Measurements from ENCODE around the gene NLK. TPM values are rescaled to one million over a fixed set of nuclear protein-coding genes. Genes with fewer than 3 reads are reported as not detected.

NLK gene
- total and polyA plus RNA-seq, 2 of the 4 experiments (the other 2 are of a cell fraction), result 15.3 to 23.3 TPM

- Histone ChIP-seq H2AK5ac (ENCODE audit: low read depth, low read length) (no peak overlapping the region), H3K27me3 (ENCODE audit: control insufficient read depth, insufficient read depth, low read length) (no peaks in the 10 kb centered on the region), H2BK5ac (ENCODE audit: low read depth, low read length, poor library complexity, severe bottlenecking) (no peak overlapping the region), H3K23ac (ENCODE audit: low read depth, low read length) (no peak overlapping the region), H4K91ac (ENCODE audit: insufficient read depth, low read depth, low read length) (no peak overlapping the region), H4K20me1 (ENCODE audit: insufficient read depth, low read length) (no peaks in the 10 kb centered on the region), H3K4me2 (ENCODE audit: low read depth, low read length) (no peak overlapping the region), H3K9me3 (ENCODE audit: control insufficient read depth, insufficient read depth, low read length) (no peaks in the 10 kb centered on the region), H3K56ac (ENCODE audit: extremely low read depth, insufficient read depth, low read length) (no peak overlapping the region), H2BK120ac (ENCODE audit: low read depth, low read length) (no peak overlapping the region), H3K27ac (ENCODE audit: insufficient read depth, low read length) (no peak overlapping the region), H3K9me1 (ENCODE audit: insufficient read depth, low read length) (no peaks in the 10 kb centered on the region), H4K5ac (ENCODE audit: low read depth, low read length) (no peak overlapping the region), H2BK20ac (ENCODE audit: low read depth, low read length) (0 out of 2 replicates have a peak overlapping the region, but pooled peaks have one; percentile 33), H3K9ac (ENCODE audit: low read depth, low read length) (no peak overlapping the region), H2AFZ (replicated peaks; ENCODE audit: low read length, poor library complexity) (no peak overlapping the region), H3K4ac (ENCODE audit: low read depth, low read length) (no peak overlapping the region), H2BK15ac (ENCODE audit: low read depth, low read length) (no peak overlapping the region), H2AK9ac (replicated peaks; ENCODE audit: low read depth, low read length, poor library complexity) (no peak overlapping the region), H3K18ac (ENCODE audit: low read depth, low read length) (no peak overlapping the region), H3K79me1 (ENCODE audit: low read depth in 1 of 2, low read length in 2 of 2) (0 out of 4 replicates have a peak, but pooled peaks cover 0 to 14% of the 10 kb centered on the region in 2 experiments), H3K4me1 (ENCODE audit: control insufficient read depth, insufficient read depth, low read length) (peaks cover 4% of the 10 kb centered on the region), H3K14ac (replicated peaks; ENCODE audit: low read depth, low read length) (no peak overlapping the region), H3K4me3 (ENCODE audit: insufficient read depth, low read depth, low read length) (no peak overlapping the region), H4K8ac (ENCODE audit: low read depth in 2 of 2, low read length in 2 of 2) (peak overlapping the region in 1 of 2 experiments; percentile 0; a peak in 1 of 4 replicates), H3K36me3 (ENCODE audit: control insufficient read depth, insufficient read depth, low read length) (peaks cover 4% of the 10 kb centered on the region; the same call in 1 of the 2 replicates)
- dilution Hi-C loops (cut with HindIII; ENCODE audit: low sequenced_read_pairs, unreplicated experiment), result no loop called here
- TF ChIP-seq NFE2L2 (IDR thresholded peaks at IDR 0.05; ENCODE audit: low read depth, low read length), result peak; percentile 32; the same call in 1 of the 2 replicates
- TF ChIP-seq MAZ (IDR thresholded peaks at IDR 0.05; ENCODE audit: borderline replicate concordance, low read depth, low read length), result no peak
- ChIA-PET POLR2A (ENCODE audit: unreplicated experiment) (no interaction called here), CTCF (no interaction called here)
- intact Hi-C loops (cut with micrococcal nuclease), result loop anchor here (10.0 kb wide), 1 partner anchor 342 kb away; the partner anchor contains the start of gene NOS2
- in situ Hi-C loops (cut with MboI; ENCODE audit: low sequenced_read_pairs), result no loop called here
- no TSS peak for BruUV-seq (replicated peaks)
- peak; percentile 33; the same call in 1 of the 2 replicates for ATAC-seq (ENCODE audit: low read depth)
- peak; percentile 56 for DNase-seq
These were observed 104.5 kb downstream of the NLK start for GRCh38 chr17:28147017-28147416.

All from IMR-90 (cell line).